GM23338 (cell line): ENCODE results near the gene CHCHD6. TPM values are rescaled to one million over a fixed set of nuclear protein-coding genes. Genes with fewer than 3 reads are reported as not detected.

Experiments used
- ATAC-seq: fragments of 200-7000 bp; cut with Tn5 transposase; 3 replicates; pipeline ENCODE4 v1.9.1; 2020
- DNase-seq: peaks from one replicate; pipeline ENCODE4 v3.0.0-alpha.2; 2015; ENCODE audit warnings: low spot score
- H2AFZ ChIP-seq: fragments of 200-600 bp; sonication (generic); 2 replicates; pipeline ENCODE4 v1.8.0; 2016; ENCODE audit warnings: antibody characterized with exemption, mild to moderate bottlenecking, moderate library complexity
- H3F3A ChIP-seq: fragments of 200-600 bp; sonication (generic); replicated peaks from 2 replicates; pipeline ENCODE4 v1.8.0; 2017; ENCODE audit warnings: antibody characterized with exemption, mixed run types, low read depth
- H3K27ac ChIP-seq: fragments of 200-600 bp; sonication (generic); 2 replicates; pipeline ENCODE4 v1.6.1; 2016; ENCODE audit warnings: low read depth
- H3K27me3 ChIP-seq: fragments of 200-600 bp; sonication (generic); 2 replicates; pipeline ENCODE4 v1.8.0; 2016; ENCODE audit warnings: mild to moderate bottlenecking, mixed run types, moderate library complexity; ENCODE audit not compliant: insufficient read depth
- H3K36me3 ChIP-seq: fragments of 200-600 bp; sonication (generic); 2 replicates; pipeline ENCODE4 v1.8.0; 2016; ENCODE audit warnings: mild to moderate bottlenecking; ENCODE audit not compliant: insufficient read depth
- H3K4me1 ChIP-seq: fragments of 200-600 bp; sonication (generic); 2 replicates; pipeline ENCODE4 v1.8.0; 2016; ENCODE audit warnings: mild to moderate bottlenecking, moderate library complexity; ENCODE audit not compliant: insufficient read depth
- H3K4me2 ChIP-seq: fragments of 200-600 bp; sonication (generic); 2 replicates; pipeline ENCODE4 v1.7.1; 2017; ENCODE audit warnings: mixed run types
- H3K4me3 ChIP-seq: fragments of 200-600 bp; sonication (generic); 2 replicates; pipeline ENCODE4 v1.6.1; 2016; ENCODE audit warnings: mixed run types
- H3K79me2 ChIP-seq: fragments of 200-600 bp; sonication (generic); replicated peaks from 2 replicates; pipeline ENCODE4 v1.8.0; 2017; ENCODE audit warnings: mild to moderate bottlenecking; ENCODE audit not compliant: insufficient read depth
- H3K9me2 ChIP-seq: fragments of 200-600 bp; sonication (generic); 2 replicates; pipeline ENCODE4 v1.8.0; 2017; ENCODE audit not compliant: insufficient read depth
- H4K20me1 ChIP-seq: fragments of 200-600 bp; sonication (generic); replicated peaks from 2 replicates; pipeline ENCODE4 v1.8.0; 2017; ENCODE audit warnings: mild to moderate bottlenecking; ENCODE audit not compliant: insufficient read depth
- H3K27ac Mint-ChIP-seq: 2 replicates; pipeline ENCODE4 v1.8.0; 2020; ENCODE audit warnings: inconsistent platforms, mild to moderate bottlenecking, moderate library complexity, mixed read lengths
- H3K27me3 Mint-ChIP-seq: 3 replicates; pipeline ENCODE4 v1.8.0; 2022; ENCODE audit warnings: low read depth, mild to moderate bottlenecking, moderate library complexity, mixed read lengths, inconsistent platforms; ENCODE audit not compliant: insufficient read depth, poor library complexity
- H3K36me3 Mint-ChIP-seq: 3 replicates; pipeline ENCODE4 v1.8.0; 2021; ENCODE audit warnings: low read depth, mild to moderate bottlenecking, inconsistent platforms, moderate library complexity, mixed read lengths
- H3K4me1 Mint-ChIP-seq: 3 replicates; pipeline ENCODE4 v1.8.0; 2020; ENCODE audit warnings: mild to moderate bottlenecking, inconsistent platforms, mixed read lengths
- H3K4me3 Mint-ChIP-seq: 3 replicates; pipeline ENCODE4 v1.8.0; 2021; ENCODE audit warnings: moderate library complexity, mild to moderate bottlenecking, inconsistent platforms, mixed read lengths
- H3K9me3 Mint-ChIP-seq: 3 replicates; pipeline ENCODE4 v1.8.0; 2020; ENCODE audit warnings: moderate library complexity, mild to moderate bottlenecking, inconsistent platforms, mixed read lengths
- CREB1 ChIP-seq: fragments of 250-450 bp; sonication (Bioruptor Pico); IDR thresholded peaks from 2 replicates; pipeline ENCODE4 v1.5.0; 2020; ENCODE audit warnings: low read depth, mild to moderate bottlenecking, moderate library complexity
- EZH2 ChIP-seq: fragments of 200-600 bp; sonication (generic); IDR thresholded peaks from one replicate; pipeline ENCODE4 v1.8.0; 2017; ENCODE audit warnings: antibody characterized with exemption, mild to moderate bottlenecking, low read depth; ENCODE audit not compliant: unreplicated experiment
- EZH2phosphoT487 ChIP-seq: fragments of 200-600 bp; sonication (generic); IDR thresholded peaks from one replicate; pipeline ENCODE4 v1.8.1; 2018; ENCODE audit warnings: antibody characterized with exemption; ENCODE audit not compliant: unreplicated experiment
- JUNB ChIP-seq: IDR thresholded peaks from one replicate; pipeline ENCODE4 v1.6.1; 2016; ENCODE audit warnings: antibody characterized with exemption; ENCODE audit not compliant: unreplicated experiment
- NANOG ChIP-seq: IDR thresholded peaks from 2 replicates; pipeline ENCODE4 v1.6.1; 2016; ENCODE audit warnings: antibody characterized with exemption, borderline replicate concordance
- STAT1 ChIP-seq: IDR thresholded peaks from one replicate; pipeline ENCODE4 v1.6.1; 2016; ENCODE audit warnings: antibody characterized with exemption; ENCODE audit not compliant: unreplicated experiment
- polyA plus RNA-seq: library from polyadenylated mRNA; unstranded; fragments of >200 nt; fragmentation: Nextera tagmentation; extraction: Ambion mirVana; gene quantifications from 2 replicates; pipeline ENCODE4 v1.2.1, GENCODE V29; 2016
- total RNA-seq: library from RNA; depleted of rRNA; stranded (reverse); fragments of >200 nt; shearing (Covaris generic); gene quantifications from 2 replicates; pipeline ENCODE4 v1.2.3, GENCODE V29; 2014
- TF ChIP-seq, protein P1 (sequence below), 2 experiments: fragments of 200-600 bp in 1 of 2; sonication (generic) in 1 of 2; conservative IDR thresholded peaks; 2 replicates each; pipeline versions ENCODE4 v1.5.1 to v1.6.1; 2016 to 2017; ENCODE audit warnings: antibody characterized with exemption in 2 of 2, low read depth in 2 of 2, mild to moderate bottlenecking in 2 of 2, moderate library complexity in 1 of 2
- TF ChIP-seq, protein P2 (sequence below): fragments of 250-450 bp; sonication (Bioruptor Pico); IDR thresholded peaks from 2 replicates; pipeline ENCODE4 v1.5.0; 2020; ENCODE audit warnings: mild to moderate bottlenecking, moderate library complexity

CHCHD6 gene
- total and polyA plus RNA-seq, 2 experiments from 2014 or later, result 28.8 to 43.0 TPM

- no peaks in the 10 kb centered on the region for H3K9me3 Mint-ChIP-seq
- TF ChIP-seq, protein P1, sequence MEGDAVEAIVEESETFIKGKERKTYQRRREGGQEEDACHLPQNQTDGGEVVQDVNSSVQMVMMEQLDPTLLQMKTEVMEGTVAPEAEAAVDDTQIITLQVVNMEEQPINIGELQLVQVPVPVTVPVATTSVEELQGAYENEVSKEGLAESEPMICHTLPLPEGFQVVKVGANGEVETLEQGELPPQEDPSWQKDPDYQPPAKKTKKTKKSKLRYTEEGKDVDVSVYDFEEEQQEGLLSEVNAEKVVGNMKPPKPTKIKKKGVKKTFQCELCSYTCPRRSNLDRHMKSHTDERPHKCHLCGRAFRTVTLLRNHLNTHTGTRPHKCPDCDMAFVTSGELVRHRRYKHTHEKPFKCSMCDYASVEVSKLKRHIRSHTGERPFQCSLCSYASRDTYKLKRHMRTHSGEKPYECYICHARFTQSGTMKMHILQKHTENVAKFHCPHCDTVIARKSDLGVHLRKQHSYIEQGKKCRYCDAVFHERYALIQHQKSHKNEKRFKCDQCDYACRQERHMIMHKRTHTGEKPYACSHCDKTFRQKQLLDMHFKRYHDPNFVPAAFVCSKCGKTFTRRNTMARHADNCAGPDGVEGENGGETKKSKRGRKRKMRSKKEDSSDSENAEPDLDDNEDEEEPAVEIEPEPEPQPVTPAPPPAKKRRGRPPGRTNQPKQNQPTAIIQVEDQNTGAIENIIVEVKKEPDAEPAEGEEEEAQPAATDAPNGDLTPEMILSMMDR (conservative IDR thresholded peaks at IDR 0.05; ENCODE audit: low read depth in 2 of 2), result no peak
- no peak for TF ChIP-seq CREB1 (CRISPR knock-in tag)
- TF ChIP-seq EZH2phosphoT487, result no peak
These were observed 203.5 kb downstream of the CHCHD6 start for GRCh38 chr3:126907557-126907956.

DNA sequence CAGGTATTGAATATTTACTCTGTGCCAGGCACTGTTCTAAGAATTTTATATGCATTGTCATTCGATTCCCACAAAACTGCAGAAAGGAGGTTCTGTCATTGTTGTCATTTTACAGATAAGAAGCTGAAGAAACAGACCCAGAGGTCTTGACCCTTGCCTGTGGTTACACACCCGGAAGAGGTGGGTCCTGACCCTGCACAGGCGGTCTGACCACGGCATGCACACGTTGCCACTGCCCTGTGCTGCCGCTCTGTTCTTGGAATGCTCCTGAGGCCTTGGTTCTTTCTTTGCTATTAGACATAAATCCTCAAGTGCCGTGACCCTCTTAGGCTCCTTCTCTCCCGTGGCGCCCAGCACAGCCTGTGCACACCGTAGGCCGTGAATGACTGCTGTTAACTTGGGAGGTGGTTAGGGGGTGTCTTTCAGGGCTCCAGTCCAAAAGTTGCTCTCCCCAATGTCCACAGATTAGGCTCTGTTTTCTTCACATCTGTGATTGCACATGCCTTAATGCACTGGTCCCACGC lies 204.8 kb downstream of the CHCHD6 start:
- Mint-ChIP-seq H3K36me3 (peaks cover 4% of the 10 kb centered on the region; the same call in 1 of the 3 replicates), H3K9me3 (no peaks in the 10 kb centered on the region), H3K4me1 (peaks cover 17% of the 10 kb centered on the region), H3K4me3 (no peak overlapping the region), H3K27ac (no peak overlapping the region), H3K27me3 (peaks cover 6% of the 10 kb centered on the region)
- Histone ChIP-seq H3K27ac (no peak overlapping the region), H3K27me3 (no peaks in the 10 kb centered on the region), H3K4me2 (no peak overlapping the region), H3K79me2 (no peaks in the 10 kb centered on the region), H4K20me1 (no peaks in the 10 kb centered on the region), H3K36me3 (no peaks in the 10 kb centered on the region), H3K9me2 (no peaks in the 10 kb centered on the region), H2AFZ (no peak overlapping the region), H3F3A (no peaks in the 10 kb centered on the region), H3K4me3 (no peak overlapping the region), H3K4me1 (no peaks in the 10 kb centered on the region)
- ATAC-seq, result no peak
- no peak for DNase-seq
- no peak for TF ChIP-seq NANOG
- no peak for TF ChIP-seq EZH2
- no peak for TF ChIP-seq EZH2phosphoT487

More at GRCh38 chr3:126907557-126907956, 203.5 kb downstream of the CHCHD6 start:
- Mint-ChIP-seq H3K36me3 (peaks cover 4% of the 10 kb centered on the region; the same call in 1 of the 3 replicates), H3K4me1 (peaks cover 17% of the 10 kb centered on the region), H3K27me3 (peaks cover 6% of the 10 kb centered on the region), H3K4me3 (no peak overlapping the region), H3K27ac (no peak overlapping the region)
- no peak overlapping the region for H2AFZ ChIP-seq
- no peaks in the 10 kb centered on the region for H3K9me2 ChIP-seq
- H3K27ac ChIP-seq, result no peak overlapping the region
- no peaks in the 10 kb centered on the region for H3F3A ChIP-seq
- H3K36me3 ChIP-seq, result no peaks in the 10 kb centered on the region
- H4K20me1 ChIP-seq, result no peaks in the 10 kb centered on the region
- H3K4me3 ChIP-seq, result no peak overlapping the region
- no peak for ATAC-seq
- H3K79me2 ChIP-seq, result no peaks in the 10 kb centered on the region
- DNase-seq, result no peak
- H3K27me3 ChIP-seq, result no peaks in the 10 kb centered on the region
- H3K4me1 ChIP-seq, result no peaks in the 10 kb centered on the region
- no peak overlapping the region for H3K4me2 ChIP-seq

GRCh38 chr3:126910231-126910630 lies 206.2 kb downstream of the CHCHD6 start:
- Histone ChIP-seq H3K36me3 (no peaks in the 10 kb centered on the region), H3K4me1 (no peaks in the 10 kb centered on the region), H3K9me2 (no peaks in the 10 kb centered on the region), H3K27me3 (no peaks in the 10 kb centered on the region), H3K79me2 (no peaks in the 10 kb centered on the region), H3F3A (no peaks in the 10 kb centered on the region), H3K27ac (no peak overlapping the region), H3K4me3 (no peak overlapping the region), H4K20me1 (no peaks in the 10 kb centered on the region), H3K4me2 (no peak overlapping the region), H2AFZ (no peak overlapping the region)
- Mint-ChIP-seq H3K4me3 (no peak overlapping the region), H3K9me3 (no peaks in the 10 kb centered on the region), H3K36me3 (peaks cover 4% of the 10 kb centered on the region; the same call in 1 of the 3 replicates), H3K4me1 (peaks cover 17% of the 10 kb centered on the region), H3K27ac (peak overlapping the region; percentile 70; the same call in 1 of the 2 replicates), H3K27me3 (peaks cover 6% of the 10 kb centered on the region)
- no peak for ATAC-seq
- no peak for DNase-seq
- TF ChIP-seq NANOG, result no peak
- no peak for TF ChIP-seq EZH2
- TF ChIP-seq JUNB, result no peak
- no peak for TF ChIP-seq STAT1
- TF ChIP-seq EZH2phosphoT487, result no peak
- TF ChIP-seq, protein P2, sequence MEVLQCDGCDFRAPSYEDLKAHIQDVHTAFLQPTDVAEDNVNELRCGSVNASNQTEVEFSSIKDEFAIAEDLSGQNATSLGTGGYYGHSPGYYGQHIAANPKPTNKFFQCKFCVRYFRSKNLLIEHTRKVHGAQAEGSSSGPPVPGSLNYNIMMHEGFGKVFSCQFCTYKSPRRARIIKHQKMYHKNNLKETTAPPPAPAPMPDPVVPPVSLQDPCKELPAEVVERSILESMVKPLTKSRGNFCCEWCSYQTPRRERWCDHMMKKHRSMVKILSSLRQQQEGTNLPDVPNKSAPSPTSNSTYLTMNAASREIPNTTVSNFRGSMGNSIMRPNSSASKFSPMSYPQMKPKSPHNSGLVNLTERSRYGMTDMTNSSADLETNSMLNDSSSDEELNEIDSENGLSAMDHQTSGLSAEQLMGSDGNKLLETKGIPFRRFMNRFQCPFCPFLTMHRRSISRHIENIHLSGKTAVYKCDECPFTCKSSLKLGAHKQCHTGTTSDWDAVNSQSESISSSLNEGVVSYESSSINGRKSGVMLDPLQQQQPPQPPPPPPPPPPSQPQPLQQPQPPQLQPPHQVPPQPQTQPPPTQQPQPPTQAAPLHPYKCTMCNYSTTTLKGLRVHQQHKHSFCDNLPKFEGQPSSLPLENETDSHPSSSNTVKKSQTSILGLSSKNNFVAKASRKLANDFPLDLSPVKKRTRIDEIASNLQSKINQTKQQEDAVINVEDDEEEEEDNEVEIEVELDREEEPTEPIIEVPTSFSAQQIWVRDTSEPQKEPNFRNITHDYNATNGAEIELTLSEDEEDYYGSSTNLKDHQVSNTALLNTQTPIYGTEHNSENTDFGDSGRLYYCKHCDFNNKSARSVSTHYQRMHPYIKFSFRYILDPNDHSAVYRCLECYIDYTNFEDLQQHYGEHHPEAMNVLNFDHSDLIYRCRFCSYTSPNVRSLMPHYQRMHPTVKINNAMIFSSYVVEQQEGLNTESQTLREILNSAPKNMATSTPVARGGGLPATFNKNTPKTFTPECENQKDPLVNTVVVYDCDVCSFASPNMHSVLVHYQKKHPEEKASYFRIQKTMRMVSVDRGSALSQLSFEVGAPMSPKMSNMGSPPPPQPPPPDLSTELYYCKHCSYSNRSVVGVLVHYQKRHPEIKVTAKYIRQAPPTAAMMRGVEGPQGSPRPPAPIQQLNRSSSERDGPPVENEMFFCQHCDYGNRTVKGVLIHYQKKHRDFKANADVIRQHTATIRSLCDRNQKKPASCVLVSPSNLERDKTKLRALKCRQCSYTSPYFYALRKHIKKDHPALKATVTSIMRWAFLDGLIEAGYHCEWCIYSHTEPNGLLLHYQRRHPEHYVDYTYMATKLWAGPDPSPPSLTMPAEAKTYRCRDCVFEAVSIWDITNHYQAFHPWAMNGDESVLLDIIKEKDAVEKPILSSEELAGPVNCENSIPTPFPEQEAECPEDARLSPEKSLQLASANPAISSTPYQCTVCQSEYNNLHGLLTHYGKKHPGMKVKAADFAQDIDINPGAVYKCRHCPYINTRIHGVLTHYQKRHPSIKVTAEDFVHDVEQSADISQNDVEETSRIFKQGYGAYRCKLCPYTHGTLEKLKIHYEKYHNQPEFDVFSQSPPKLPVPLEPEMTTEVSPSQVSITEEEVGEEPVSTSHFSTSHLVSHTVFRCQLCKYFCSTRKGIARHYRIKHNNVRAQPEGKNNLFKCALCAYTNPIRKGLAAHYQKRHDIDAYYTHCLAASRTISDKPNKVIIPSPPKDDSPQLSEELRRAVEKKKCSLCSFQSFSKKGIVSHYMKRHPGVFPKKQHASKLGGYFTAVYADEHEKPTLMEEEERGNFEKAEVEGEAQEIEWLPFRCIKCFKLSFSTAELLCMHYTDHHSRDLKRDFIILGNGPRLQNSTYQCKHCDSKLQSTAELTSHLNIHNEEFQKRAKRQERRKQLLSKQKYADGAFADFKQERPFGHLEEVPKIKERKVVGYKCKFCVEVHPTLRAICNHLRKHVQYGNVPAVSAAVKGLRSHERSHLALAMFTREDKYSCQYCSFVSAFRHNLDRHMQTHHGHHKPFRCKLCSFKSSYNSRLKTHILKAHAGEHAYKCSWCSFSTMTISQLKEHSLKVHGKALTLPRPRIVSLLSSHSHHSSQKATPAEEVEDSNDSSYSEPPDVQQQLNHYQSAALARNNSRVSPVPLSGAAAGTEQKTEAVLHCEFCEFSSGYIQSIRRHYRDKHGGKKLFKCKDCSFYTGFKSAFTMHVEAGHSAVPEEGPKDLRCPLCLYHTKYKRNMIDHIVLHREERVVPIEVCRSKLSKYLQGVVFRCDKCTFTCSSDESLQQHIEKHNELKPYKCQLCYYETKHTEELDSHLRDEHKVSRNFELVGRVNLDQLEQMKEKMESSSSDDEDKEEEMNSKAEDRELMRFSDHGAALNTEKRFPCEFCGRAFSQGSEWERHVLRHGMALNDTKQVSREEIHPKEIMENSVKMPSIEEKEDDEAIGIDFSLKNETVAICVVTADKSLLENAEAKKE (CRISPR knock-in tag), result no peak
